ENCODE results near the gene TIGAR. TPM values are rescaled to one million over a fixed set of nuclear protein-coding genes. Genes with fewer than 3 reads are reported as not detected.

TIGAR gene
- 10 to 100 TPM in 1 of 2 donors, 1 to 10 TPM in 1; 7.2 to 10.5 TPM for total RNA-seq
- 1 to 10 TPM; 2.9 to 4.6 TPM for polyA plus RNA-seq
- long read RNA-seq, donor 1, transcript TIGAR-201 (6 exons, 2,782 nt), result major isoform, 26 of 38 reads
- long read RNA-seq, donor 1, partial matches to known transcripts, result 0 of 38 reads
- long read RNA-seq, donor 1, other reads (novel, unspliced or antisense), result 12 of 38 reads
- long read RNA-seq, donor 2, partial matches to known transcripts, result 0 of 2 reads
- long read RNA-seq, donor 2, other reads (novel, unspliced or antisense), result 0 of 2 reads

GRCh38 chr12:4320853-4321701 lies at the start of gene TIGAR:
TIGAR (plus strand) TSS chr12:4321213; CDS start chr12:4321272, 59 bp downstream.
- DNase-seq, result peak; percentile 96 to 97
- Histone ChIP-seq H3K9me3 (ENCODE audit: control insufficient read depth, low read length) (no peaks in the 10 kb centered on the region), H3K4me1 (ENCODE audit: control insufficient read depth in 1 of 2, insufficient read depth in 2 of 2, low read length in 2 of 2) (no peaks in the 10 kb centered on the region), H3K4me3 (ENCODE audit: low read length in 2 of 2) (peak within 1 kb of the TSS; percentile 78 to 95), H3K27ac (ENCODE audit: low read depth in 1 of 2, low read length in 2 of 2) (peak within 1 kb of the TSS; percentile 81 to 88), H3K27me3 (ENCODE audit: control insufficient read depth in 1 of 2, insufficient read depth in 2 of 2, low read length in 1 of 2) (no peaks in the 10 kb centered on the region), H3K36me3 (ENCODE audit: control insufficient read depth in 1 of 2, insufficient read depth in 2 of 2, low read length in 1 of 2) (no peaks in the 10 kb centered on the region)
- 0% methylated on average over 64 to 76 of the region's 76 CpGs for WGBS, 2 donors
- intact Hi-C loops (cut with DNase I), result no loop called here
- ATAC-seq (ENCODE audit: low FRiP score), result peak; percentile 100

DNA sequence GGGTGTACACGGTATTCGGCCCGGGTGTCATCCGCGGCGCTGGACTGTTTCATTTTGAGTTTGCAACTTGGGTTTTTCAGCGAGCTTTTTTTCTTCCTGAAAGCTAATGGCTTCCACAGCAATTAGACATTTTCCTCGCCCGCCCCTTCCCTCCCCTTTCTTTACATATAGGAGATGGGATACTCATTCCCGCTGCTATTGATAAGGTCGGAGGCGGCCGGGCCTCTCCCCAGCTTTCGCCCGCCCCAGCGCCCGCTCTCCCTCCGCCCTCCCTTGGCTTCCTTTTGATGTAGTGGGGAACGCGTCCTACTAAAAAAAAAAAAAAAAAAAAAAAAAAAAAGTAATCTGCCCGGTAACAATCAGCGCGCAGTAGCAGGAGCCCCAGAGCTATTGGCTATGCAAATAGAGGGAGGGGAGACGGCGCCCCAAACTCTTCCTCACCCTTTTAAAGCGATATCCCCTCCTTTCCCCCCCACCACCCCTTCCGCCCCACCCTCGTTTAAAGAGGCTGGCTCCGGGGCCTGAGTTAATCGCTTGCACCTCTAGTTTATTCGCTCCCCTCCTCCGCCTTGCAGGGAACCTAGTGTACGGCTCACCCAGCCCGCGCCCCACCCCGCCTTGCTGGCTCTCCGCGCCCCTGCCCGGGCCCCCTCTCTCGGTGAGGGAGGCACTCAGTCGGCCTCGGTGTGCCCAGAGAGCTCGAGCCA lies 49.1 kb upstream of the TIGAR start:
- peaks cover 0 to 2% of the 10 kb centered on the region in 2 donors for H3K4me1 ChIP-seq (ENCODE audit: control insufficient read depth in 1 of 2, insufficient read depth in 2 of 2, low read length in 2 of 2)
- WGBS, 2 donors, result 4 to 6% methylated on average over 41 to 43 of the region's 43 CpGs

GRCh38 chr12:4272424-4273272 lies 48.4 kb upstream of the TIGAR start:
- H3K27ac ChIP-seq (ENCODE audit: low read depth in 1 of 2, low read length in 2 of 2), result no peak overlapping the region
- ATAC-seq (ENCODE audit: low FRiP score), result no peak
- intact Hi-C loops (cut with DNase I), result no loop called here
- no peaks in the 10 kb centered on the region for H3K9me3 ChIP-seq (ENCODE audit: control insufficient read depth, low read length)
- H3K27me3 ChIP-seq (ENCODE audit: control insufficient read depth in 1 of 2, insufficient read depth in 2 of 2, low read length in 1 of 2), result no peaks in the 10 kb centered on the region
- H3K4me3 ChIP-seq (ENCODE audit: low read length in 2 of 2), result peak overlapping the region; percentile 14 to 23
- WGBS, 2 donors, result 1% methylated on average over 53 to 62 of the region's 62 CpGs
- peak; percentile 75 to 84 for DNase-seq
- no peaks in the 10 kb centered on the region for H3K36me3 ChIP-seq (ENCODE audit: control insufficient read depth in 1 of 2, insufficient read depth in 2 of 2, low read length in 1 of 2)
- peaks cover 0 to 2% of the 10 kb centered on the region in 2 donors for H3K4me1 ChIP-seq (ENCODE audit: control insufficient read depth in 1 of 2, insufficient read depth in 2 of 2, low read length in 2 of 2)

More for the DNA sequence above, 49.1 kb upstream of the TIGAR start:
- Histone ChIP-seq H3K4me3 (ENCODE audit: low read length in 2 of 2) (peak overlapping the region; percentile 21 to 49), H3K27ac (ENCODE audit: low read depth in 1 of 2, low read length in 2 of 2) (no peak overlapping the region), H3K27me3 (ENCODE audit: control insufficient read depth in 1 of 2, insufficient read depth in 2 of 2, low read length in 1 of 2) (no peaks in the 10 kb centered on the region), H3K36me3 (ENCODE audit: control insufficient read depth in 1 of 2, insufficient read depth in 2 of 2, low read length in 1 of 2) (no peaks in the 10 kb centered on the region), H3K9me3 (ENCODE audit: control insufficient read depth, low read length) (no peaks in the 10 kb centered on the region)
- intact Hi-C loops (cut with DNase I), result no loop called here
- DNase-seq (peak; percentile 88), ATAC-seq (ENCODE audit: low FRiP score) (peak; percentile 49)

DNA sequence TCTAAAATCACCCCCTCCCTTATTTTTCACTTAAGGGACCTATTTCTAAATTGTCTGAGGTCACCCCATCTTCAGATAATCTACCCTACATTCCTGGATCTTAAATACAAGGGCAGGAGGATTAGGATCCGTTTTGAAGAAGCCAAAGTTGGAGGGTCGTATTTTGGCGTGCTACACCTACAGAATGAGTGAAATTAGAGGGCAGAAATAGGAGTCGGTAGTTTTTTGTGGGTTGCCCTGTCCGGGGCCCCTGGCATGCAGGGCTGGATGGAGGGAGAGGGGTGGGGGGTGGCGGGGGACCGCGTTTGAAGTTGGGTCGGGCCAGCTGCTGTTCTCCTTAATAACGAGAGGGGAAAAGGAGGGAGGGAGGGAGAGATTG lies 47.8 kb upstream of the TIGAR start:
- H3K4me3 ChIP-seq (ENCODE audit: low read length in 2 of 2), result peak overlapping the region; percentile 14 to 23
- DNase-seq, result no peak
- 0 to 1% methylated on average over 10 of the region's 10 CpGs for WGBS, 2 donors
- no peaks in the 10 kb centered on the region for H3K27me3 ChIP-seq (ENCODE audit: control insufficient read depth in 1 of 2, insufficient read depth in 2 of 2, low read length in 1 of 2)
- no peaks in the 10 kb centered on the region for H3K9me3 ChIP-seq (ENCODE audit: control insufficient read depth, low read length)
- H3K36me3 ChIP-seq (ENCODE audit: control insufficient read depth in 1 of 2, insufficient read depth in 2 of 2, low read length in 1 of 2), result no peaks in the 10 kb centered on the region
- intact Hi-C loops (cut with DNase I), result no loop called here
- no peak for ATAC-seq (ENCODE audit: low FRiP score)
- H3K4me1 ChIP-seq (ENCODE audit: control insufficient read depth in 1 of 2, insufficient read depth in 2 of 2, low read length in 2 of 2), result peaks cover 0 to 2% of the 10 kb centered on the region in 2 donors
- H3K27ac ChIP-seq (ENCODE audit: low read depth in 1 of 2, low read length in 2 of 2), result no peak overlapping the region

DNA sequence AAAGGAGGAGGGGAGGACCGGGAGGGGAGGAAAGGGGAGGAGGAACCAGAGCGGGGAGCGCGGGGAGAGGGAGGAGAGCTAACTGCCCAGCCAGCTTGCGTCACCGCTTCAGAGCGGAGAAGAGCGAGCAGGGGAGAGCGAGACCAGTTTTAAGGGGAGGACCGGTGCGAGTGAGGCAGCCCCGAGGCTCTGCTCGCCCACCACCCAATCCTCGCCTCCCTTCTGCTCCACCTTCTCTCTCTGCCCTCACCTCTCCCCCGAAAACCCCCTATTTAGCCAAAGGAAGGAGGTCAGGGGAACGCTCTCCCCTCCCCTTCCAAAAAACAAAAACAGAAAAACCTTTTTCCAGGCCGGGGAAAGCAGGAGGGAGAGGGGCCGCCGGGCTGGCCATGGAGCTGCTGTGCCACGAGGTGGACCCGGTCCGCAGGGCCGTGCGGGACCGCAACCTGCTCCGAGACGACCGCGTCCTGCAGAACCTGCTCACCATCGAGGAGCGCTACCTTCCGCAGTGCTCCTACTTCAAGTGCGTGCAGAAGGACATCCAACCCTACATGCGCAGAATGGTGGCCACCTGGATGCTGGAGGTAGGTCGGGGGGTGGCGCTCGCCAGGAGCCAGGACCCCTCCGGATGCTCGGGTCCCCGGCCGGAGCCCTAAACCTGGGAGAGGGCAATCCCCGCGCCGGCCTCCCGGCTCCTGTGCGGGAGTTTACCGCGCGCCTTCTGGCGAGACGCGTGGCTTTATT lies 47.2 kb upstream of the TIGAR start, which contains the start of gene CCND2:
CCND2 (plus strand) TSS at position 111 of the 744 bp plus-strand sequence; CDS start at position 390, 279 bp downstream.
- Histone ChIP-seq H3K27ac (ENCODE audit: low read depth in 1 of 2, low read length in 2 of 2) (peak within 1 kb of the TSS; percentile 93 to 95), H3K4me3 (ENCODE audit: low read length in 2 of 2) (peak within 1 kb of the TSS; percentile 75 to 95), H3K27me3 (ENCODE audit: control insufficient read depth in 1 of 2, insufficient read depth in 2 of 2, low read length in 1 of 2) (no peaks in the 10 kb centered on the region), H3K9me3 (ENCODE audit: control insufficient read depth, low read length) (no peaks in the 10 kb centered on the region), H3K4me1 (ENCODE audit: control insufficient read depth in 1 of 2, insufficient read depth in 2 of 2, low read length in 2 of 2) (peaks cover 0 to 2% of the 10 kb centered on the region in 2 donors), H3K36me3 (ENCODE audit: control insufficient read depth in 1 of 2, insufficient read depth in 2 of 2, low read length in 1 of 2) (peaks cover 0 to 2% of the 10 kb centered on the region in 2 donors)
- 0% methylated on average over 40 to 52 of the region's 52 CpGs for WGBS, 2 donors
- DNase-seq (peak; percentile 95 to 96), ATAC-seq (ENCODE audit: low FRiP score) (peak; percentile 84)
- intact Hi-C loops (cut with DNase I), result no loop called here

- no peak for ATAC-seq (ENCODE audit: low FRiP score)
- intact Hi-C loops (cut with DNase I), result loop anchor here (5.0 kb wide), 3 partner anchors 242 to 402 kb away; partner anchors contain the start of gene PARP11 (in 1 of the 2)
- DNase-seq, result peak in 1 of 2 donors; percentile 78
- Histone ChIP-seq H3K4me3 (ENCODE audit: low read length in 2 of 2) (peak overlapping the region; percentile 75 to 95), H3K27me3 (ENCODE audit: control insufficient read depth in 1 of 2, insufficient read depth in 2 of 2, low read length in 1 of 2) (no peaks in the 10 kb centered on the region), H3K9me3 (ENCODE audit: control insufficient read depth, low read length) (no peaks in the 10 kb centered on the region), H3K27ac (ENCODE audit: low read depth in 1 of 2, low read length in 2 of 2) (peak overlapping the region; percentile 93 to 95), H3K36me3 (ENCODE audit: control insufficient read depth in 1 of 2, insufficient read depth in 2 of 2, low read length in 1 of 2) (peaks cover 0 to 2% of the 10 kb centered on the region in 2 donors), H3K4me1 (ENCODE audit: control insufficient read depth in 1 of 2, insufficient read depth in 2 of 2, low read length in 2 of 2) (peaks cover 0 to 2% of the 10 kb centered on the region in 2 donors)
- 0 to 1% methylated on average over 27 to 42 of the region's 42 CpGs for WGBS, 2 donors
Measured at GRCh38 chr12:4274396-4275015, 46.5 kb upstream of the TIGAR start.
